Measurements from ENCODE around the gene ACO2.
"Not testable (repeated sequence)": the region's sequence is repeated elsewhere in the genome, so short reads cannot be mapped to it uniquely, and the experiment has no call there.

The ACO2 gene

DNA sequence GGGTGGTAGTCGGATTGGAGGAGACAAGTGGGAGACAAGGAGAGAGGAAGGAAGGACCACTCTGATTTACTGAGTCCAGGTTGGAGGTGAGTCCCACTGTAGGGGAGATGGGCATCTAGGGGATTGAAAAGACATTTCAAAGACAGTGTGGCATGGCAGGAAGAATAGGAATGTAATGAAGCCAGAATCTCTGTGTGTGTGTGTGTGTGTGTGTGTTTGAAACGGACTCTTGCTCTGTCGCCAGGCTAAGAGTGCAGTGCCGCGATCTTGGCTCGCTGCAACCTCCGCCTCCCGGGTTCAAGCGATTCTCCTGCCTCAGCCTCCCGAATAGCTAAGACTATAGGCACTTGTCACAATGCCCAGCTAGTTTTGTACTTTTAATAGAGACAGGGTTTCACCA is 87.6 kb downstream of the ACO2 start:
- Mint-ChIP-seq H3K27ac (no peak overlapping the region), H3K36me3 (no peaks in the 10 kb centered on the region), H3K9me3 (no peaks in the 10 kb centered on the region), H3K4me3 (no peak overlapping the region), H3K4me1 (no peaks in the 10 kb centered on the region), H3K27me3 (peaks cover 10% of the 10 kb centered on the region)

DNA sequence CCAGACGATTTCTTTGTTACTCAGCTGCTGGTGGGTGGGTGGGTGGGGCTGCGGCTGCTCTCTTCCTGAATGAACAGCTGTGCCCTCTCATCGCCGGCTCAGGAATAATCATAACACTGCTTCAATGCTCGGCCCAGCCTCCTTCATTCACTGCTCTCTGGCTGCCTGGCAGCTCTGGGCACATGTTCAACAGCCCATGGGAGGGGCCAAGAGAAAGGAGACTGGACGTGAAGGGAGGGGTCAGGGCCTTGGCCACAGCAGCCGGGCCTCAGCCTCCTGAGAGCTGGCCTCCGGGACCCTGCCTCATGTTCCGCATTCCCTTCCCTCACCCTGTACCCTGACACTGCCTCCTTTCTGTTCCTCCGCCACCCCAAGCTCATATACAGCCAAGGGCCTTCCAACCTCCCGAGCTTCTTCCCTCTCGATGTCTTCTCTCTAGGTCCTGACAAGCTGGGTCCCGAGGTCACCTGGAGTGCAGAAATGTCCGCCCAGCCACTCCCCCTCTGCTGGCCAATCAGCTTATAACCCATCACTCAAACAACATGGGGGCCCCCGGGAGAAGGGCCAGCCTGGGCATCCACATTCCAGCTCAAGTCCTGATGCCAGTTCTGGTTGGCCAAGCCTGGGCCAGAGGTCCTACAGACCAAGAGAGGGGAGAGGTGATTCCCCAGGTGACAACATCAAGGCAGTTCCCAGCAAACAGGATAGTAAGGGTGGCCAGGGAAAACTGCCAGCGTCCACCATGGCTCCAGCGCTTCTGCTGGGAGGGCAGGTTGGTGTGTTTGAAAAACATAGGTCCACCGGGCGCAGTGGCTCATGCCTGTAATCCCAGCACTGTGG is 88.7 kb downstream of the ACO2 start:
- Mint-ChIP-seq H3K27me3 (peaks cover 10% of the 10 kb centered on the region), H3K36me3 (no peaks in the 10 kb centered on the region), H3K4me3 (no peak overlapping the region), H3K4me1 (no peaks in the 10 kb centered on the region), H3K27ac (no peak overlapping the region), H3K9me3 (no peaks in the 10 kb centered on the region)

DNA sequence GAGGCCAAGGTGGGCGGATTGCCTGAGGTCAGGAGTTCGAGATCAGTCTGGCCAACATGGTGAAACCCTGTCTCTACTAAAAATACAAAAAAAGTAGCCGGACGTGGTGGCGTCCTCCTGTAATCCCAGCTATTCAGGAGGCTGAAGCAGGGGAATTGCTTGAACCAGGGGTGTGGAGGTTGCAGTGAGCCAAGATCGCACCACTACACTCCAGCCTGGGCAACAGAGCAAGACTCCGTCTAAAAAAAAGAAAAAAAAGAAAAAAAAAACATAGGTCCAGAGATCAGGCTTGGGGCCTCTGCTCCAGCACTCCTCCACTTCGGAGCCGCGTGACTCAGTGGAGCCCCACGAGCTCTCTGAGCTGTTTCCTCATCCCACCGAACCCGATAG is 89.3 kb downstream of the ACO2 start:
- not testable (repeated sequence) for H3K36me3 Mint-ChIP-seq, H3K27me3 Mint-ChIP-seq, H3K4me1 Mint-ChIP-seq, H3K4me3 Mint-ChIP-seq, H3K9me3 Mint-ChIP-seq, H3K27ac Mint-ChIP-seq

DNA sequence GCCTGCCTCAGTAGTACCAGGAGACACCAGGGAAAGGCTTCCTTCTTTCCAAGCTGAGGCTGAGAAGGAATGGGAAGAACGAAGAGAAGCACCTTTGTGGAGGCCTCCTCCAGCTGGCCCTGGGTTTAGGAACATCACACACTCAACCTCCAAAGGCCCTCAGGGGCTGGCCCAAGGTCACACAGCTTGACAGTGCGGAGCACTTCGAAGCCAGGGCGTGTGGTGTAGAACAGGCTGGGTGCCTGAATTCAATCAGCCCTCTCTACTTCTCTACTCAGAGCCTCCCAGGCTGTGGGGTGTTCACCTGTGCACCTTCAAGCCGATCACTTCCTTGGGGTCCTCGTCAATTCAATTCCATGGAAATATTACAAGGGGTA is 91.2 kb downstream of the ACO2 start:
- peaks cover 10% of the 10 kb centered on the region for H3K27me3 Mint-ChIP-seq
- no peak overlapping the region for H3K4me3 Mint-ChIP-seq
- H3K9me3 Mint-ChIP-seq = no peaks in the 10 kb centered on the region
- no peaks in the 10 kb centered on the region for H3K36me3 Mint-ChIP-seq
- H3K4me1 Mint-ChIP-seq = no peaks in the 10 kb centered on the region
- no peak overlapping the region for H3K27ac Mint-ChIP-seq

DNA sequence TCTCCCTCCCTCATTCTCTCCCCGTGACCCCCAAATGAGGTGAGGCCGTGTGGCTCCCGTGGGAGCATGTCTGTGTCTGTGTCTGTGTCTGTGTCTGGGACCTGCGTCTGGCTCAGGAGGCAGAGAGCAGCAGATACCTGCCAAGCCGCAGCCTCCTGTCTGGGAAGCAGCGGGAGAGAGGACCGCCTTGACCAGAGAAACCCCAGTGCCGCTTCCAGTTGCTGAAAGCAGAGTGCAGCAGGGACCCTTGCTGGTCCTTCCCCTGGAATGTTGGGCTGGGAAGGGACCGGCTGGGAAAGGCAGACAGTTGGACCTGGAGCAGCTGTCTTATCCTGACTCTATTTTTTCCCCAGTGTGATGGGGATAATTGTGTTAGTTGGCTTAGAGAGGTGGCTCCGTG is 92.4 kb downstream of the ACO2 start:
- peaks cover 10% of the 10 kb centered on the region for H3K27me3 Mint-ChIP-seq
- no peaks in the 10 kb centered on the region for H3K9me3 Mint-ChIP-seq
- no peaks in the 10 kb centered on the region for H3K4me1 Mint-ChIP-seq
- H3K4me3 Mint-ChIP-seq = no peak overlapping the region
- no peaks in the 10 kb centered on the region for H3K36me3 Mint-ChIP-seq
- H3K27ac Mint-ChIP-seq = no peak overlapping the region

DNA sequence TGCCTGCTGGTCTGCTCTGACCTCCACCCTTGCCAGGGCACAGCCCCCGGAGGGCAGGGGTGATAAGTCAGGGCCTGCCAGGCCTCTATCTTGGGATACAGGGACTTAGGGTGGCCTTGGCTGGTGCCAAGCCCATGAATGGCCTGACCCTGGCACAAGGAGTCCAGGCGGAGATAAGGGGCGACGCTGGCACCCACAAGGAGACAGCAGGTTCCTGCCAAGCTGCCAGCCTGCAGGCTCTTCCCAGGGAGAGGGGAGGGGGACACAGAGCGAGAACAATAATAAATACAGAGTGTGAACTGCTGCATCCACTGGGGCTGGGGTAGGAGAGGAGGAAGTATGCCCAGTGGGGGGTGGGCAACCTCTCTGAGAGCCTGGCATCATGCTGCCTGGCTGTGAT is 92.9 kb downstream of the ACO2 start:
- Mint-ChIP-seq H3K27ac (no peak overlapping the region), H3K9me3 (no peaks in the 10 kb centered on the region), H3K36me3 (no peaks in the 10 kb centered on the region), H3K27me3 (peaks cover 10% of the 10 kb centered on the region), H3K4me1 (no peaks in the 10 kb centered on the region), H3K4me3 (no peak overlapping the region)

DNA sequence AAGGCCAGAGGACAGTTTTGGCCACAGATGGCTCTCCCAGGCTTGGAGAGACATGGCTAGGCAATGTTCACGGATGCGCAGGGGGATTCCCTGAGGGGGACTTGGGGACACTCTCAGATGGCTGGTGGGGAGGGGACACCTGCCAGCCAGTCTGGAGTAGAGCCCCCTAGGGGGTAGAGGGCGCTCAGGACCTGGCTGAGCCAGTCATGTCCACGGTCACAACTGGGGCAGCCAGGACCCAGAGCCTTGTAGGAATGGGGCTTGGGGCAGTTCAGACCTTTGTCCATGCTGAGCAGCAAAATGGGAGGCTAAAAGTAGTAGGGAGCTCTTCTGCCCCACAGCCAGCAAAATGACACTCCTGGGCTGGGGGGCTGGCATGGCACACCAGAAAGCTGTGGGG is 93.5 kb downstream of the ACO2 start:
- Mint-ChIP-seq H3K4me3 (no peak overlapping the region), H3K4me1 (no peaks in the 10 kb centered on the region), H3K36me3 (no peaks in the 10 kb centered on the region), H3K27me3 (peaks cover 10% of the 10 kb centered on the region), H3K27ac (no peak overlapping the region), H3K9me3 (no peaks in the 10 kb centered on the region)

DNA sequence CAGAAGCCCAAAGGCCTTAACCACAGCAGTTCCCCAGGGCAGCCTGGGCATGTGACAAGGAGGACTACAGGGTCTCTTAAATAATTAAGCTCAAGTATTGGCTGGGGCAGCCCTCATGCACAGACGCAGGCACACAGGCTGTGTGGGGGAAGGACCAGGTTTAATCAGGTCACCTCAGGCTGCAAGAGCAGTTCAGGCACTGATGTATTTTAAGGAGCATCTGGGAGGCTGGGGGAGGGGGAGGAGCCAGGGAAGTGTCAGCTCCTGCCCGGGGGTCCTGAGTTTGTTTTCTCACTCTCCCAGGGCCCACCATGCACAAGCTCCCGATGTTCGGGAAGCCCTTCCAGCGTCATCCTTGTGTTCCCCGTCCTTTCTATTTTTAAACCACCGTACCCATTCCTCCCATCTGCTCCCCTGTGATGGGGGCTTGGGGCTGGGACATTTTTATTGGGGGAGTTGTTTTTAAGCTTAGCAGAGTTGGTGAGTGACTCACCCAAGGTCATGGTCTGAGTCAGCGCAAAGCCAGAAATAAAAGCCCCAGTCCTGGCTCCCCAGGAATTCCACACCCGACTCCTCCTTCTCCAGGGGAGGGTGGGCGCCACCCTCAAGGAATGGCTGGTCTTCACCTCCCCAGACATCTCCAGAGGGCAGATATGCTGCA is 94.3 kb downstream of the ACO2 start:
- Mint-ChIP-seq H3K4me1 (no peaks in the 10 kb centered on the region), H3K27me3 (peaks cover 7% of the 10 kb centered on the region), H3K36me3 (no peaks in the 10 kb centered on the region), H3K9me3 (no peaks in the 10 kb centered on the region), H3K4me3 (no peak overlapping the region), H3K27ac (no peak overlapping the region)

DNA sequence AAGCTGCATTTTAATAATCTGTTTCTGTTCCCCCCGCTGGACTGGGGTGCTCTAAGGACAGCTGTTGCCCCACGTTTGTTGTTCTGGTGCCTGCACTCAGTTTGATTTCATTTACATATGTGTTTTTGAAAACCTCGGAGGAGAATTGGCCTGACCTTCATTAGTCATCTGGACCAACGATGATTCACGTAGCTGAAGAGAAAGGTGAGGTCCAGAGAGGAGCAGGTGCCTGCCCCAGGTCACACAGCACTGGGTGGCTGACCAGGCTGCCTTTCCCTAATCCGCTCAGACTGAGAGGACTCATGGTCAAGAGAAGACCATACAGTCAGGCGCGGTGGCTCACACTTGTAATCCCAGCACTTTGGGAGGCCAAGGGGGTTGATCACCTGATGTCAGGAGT is 95.6 kb downstream of the ACO2 start:
- H3K27ac Mint-ChIP-seq = no peak overlapping the region
- H3K4me1 Mint-ChIP-seq = no peaks in the 10 kb centered on the region
- no peaks in the 10 kb centered on the region for H3K36me3 Mint-ChIP-seq
- H3K9me3 Mint-ChIP-seq = no peaks in the 10 kb centered on the region
- H3K4me3 Mint-ChIP-seq = no peak overlapping the region
- peaks cover 7% of the 10 kb centered on the region for H3K27me3 Mint-ChIP-seq

DNA sequence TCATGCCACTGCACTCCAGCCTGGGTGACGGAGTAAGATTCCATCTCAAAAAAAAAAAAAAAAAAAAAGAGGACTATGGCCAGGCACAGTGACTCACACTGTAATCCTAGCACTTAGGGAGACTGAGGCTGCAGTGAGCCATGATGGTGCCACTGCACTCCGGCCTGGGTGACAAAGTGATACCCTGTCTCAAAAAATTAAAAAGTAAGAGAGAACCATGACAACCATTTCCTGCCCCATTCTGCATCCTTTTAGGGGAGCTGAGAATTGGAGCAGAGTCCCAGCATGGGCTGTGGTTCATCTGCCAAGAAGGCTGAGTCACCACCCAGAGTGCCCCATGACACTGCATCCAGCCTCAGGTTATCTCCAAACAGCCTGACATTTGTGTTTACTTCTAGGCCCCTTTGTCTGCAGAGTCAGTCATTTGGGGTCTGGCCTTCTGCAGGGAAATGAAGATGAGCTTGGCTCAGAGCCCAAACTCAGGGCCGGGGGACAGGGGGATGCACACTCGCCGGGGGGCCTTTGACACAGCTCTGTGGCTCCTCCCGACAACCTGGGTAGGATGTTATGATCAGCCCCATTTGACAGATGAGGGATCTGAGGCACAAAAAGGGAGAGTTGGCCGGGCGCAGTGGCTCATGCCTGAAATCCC is 96.6 kb downstream of the ACO2 start:
- Mint-ChIP-seq H3K36me3 (no peaks in the 10 kb centered on the region), H3K27me3 (peaks cover 5% of the 10 kb centered on the region), H3K4me3 (no peak overlapping the region), H3K4me1 (no peaks in the 10 kb centered on the region), H3K9me3 (no peaks in the 10 kb centered on the region), H3K27ac (no peak overlapping the region)

DNA sequence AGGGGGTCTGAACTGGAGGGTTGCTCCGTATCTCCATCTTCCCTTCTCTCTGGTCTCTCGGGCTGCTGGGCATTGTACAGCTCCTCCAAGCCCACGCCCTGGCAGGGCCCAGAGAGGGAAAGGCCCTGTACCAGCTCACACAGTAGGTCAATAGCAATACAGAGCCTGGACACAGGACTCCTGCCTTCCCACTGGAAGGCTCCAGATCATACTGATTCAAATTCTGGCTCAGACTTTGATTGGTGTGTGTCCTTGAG is 98.5 kb downstream of the ACO2 start:
- no peak overlapping the region for H3K4me3 Mint-ChIP-seq
- no peaks in the 10 kb centered on the region for H3K36me3 Mint-ChIP-seq
- no peaks in the 10 kb centered on the region for H3K27me3 Mint-ChIP-seq
- H3K27ac Mint-ChIP-seq = no peak overlapping the region
- no peaks in the 10 kb centered on the region for H3K4me1 Mint-ChIP-seq
- no peaks in the 10 kb centered on the region for H3K9me3 Mint-ChIP-seq

DNA sequence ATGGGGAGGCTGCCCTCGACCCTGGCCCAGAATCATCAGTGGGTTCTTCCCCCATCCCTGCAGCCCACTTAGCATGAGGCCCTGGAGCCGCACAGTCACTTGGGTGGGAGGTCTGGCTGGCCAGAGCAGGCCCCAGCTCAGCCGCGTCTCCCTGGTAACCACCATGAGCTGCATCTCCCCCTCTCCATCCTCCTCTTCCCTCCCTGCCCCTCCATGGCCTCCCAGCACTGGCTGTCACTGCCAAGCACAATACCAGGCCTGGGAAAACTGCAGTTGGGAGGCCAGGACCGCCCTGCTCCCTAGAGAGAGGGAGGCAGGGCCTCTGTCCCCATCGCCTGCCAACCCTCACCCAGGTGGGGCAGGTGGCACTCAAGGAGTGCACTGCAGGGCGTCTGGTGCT is 99.9 kb downstream of the ACO2 start:
- no peaks in the 10 kb centered on the region for H3K27me3 Mint-ChIP-seq

DNA sequence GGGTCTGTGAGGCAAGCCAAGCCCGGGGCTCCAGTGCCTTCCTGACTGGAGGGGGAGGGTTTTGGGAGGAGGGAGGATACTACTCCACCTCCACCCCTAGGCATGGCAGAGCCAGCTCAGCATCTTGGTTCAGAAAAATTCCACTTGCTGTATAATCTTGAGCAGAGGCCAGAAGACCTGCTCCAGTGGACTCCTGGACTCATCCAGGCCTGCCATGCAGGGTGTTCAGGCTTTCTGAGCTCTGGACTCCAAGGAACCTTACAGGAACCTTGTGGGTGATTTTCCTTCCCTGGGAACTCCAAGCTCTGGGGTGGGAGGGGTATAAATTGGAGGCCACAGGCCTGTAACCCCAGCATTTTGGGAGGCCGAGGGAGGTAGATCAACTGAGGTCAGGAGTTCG is 101.3 kb downstream of the ACO2 start:
- no peak overlapping the region for H3K27ac Mint-ChIP-seq
- H3K27me3 Mint-ChIP-seq = no peaks in the 10 kb centered on the region
- H3K4me3 Mint-ChIP-seq = no peak overlapping the region
- no peaks in the 10 kb centered on the region for H3K9me3 Mint-ChIP-seq
- no peaks in the 10 kb centered on the region for H3K4me1 Mint-ChIP-seq
- H3K36me3 Mint-ChIP-seq = no peaks in the 10 kb centered on the region

More for the DNA sequence above, 99.9 kb downstream of the ACO2 start:
- no peaks in the 10 kb centered on the region for H3K4me1 Mint-ChIP-seq
- H3K36me3 Mint-ChIP-seq = no peaks in the 10 kb centered on the region
- no peak overlapping the region for H3K4me3 Mint-ChIP-seq
- H3K27ac Mint-ChIP-seq = no peak overlapping the region
- no peaks in the 10 kb centered on the region for H3K9me3 Mint-ChIP-seq

DNA sequence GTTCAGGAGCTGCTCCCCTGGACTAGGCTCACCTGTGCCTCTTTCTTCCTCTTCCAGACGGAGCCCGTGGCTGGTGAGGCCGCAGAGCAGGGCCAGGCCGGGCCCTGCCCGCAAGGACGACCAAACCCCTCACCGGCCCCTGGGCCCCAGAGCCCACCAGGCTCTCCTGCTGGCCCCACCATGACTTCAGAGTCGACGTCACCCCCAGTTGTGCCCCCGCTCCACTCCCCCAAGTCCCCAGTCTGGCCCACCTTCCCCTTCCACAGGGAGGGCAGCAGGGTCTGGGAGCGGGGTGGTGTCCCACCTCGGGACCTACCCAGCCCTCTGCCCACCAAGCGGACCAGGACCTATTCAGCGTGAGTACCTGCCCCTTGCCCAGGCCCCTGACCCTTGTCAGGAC is 102.9 kb downstream of the ACO2 start:
- H3K27ac Mint-ChIP-seq = no peak overlapping the region
- no peaks in the 10 kb centered on the region for H3K9me3 Mint-ChIP-seq
- no peaks in the 10 kb centered on the region for H3K36me3 Mint-ChIP-seq
- no peaks in the 10 kb centered on the region for H3K4me1 Mint-ChIP-seq
- H3K27me3 Mint-ChIP-seq = no peaks in the 10 kb centered on the region
- H3K4me3 Mint-ChIP-seq = no peak overlapping the region

DNA sequence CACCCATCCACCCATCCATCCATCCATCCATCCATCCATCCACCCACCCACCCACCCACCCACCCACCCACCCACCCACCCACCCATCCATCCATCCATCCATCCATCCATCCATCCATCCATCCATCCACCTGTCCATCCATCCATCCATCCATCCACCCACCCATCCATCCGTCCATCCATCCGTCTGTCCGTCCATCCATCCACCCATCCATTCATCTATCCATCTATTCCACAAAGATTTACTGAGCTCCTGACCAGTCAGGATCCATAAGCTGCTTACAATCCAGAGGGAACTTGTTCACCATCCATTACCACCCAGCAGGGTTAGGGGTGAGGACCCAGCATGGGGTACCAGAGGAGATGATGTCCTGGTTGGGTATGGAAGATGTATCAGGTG is 103.4 kb downstream of the ACO2 start:
- not testable (repeated sequence) for H3K27me3 Mint-ChIP-seq, H3K9me3 Mint-ChIP-seq, H3K36me3 Mint-ChIP-seq, H3K4me3 Mint-ChIP-seq, H3K4me1 Mint-ChIP-seq, H3K27ac Mint-ChIP-seq

DNA sequence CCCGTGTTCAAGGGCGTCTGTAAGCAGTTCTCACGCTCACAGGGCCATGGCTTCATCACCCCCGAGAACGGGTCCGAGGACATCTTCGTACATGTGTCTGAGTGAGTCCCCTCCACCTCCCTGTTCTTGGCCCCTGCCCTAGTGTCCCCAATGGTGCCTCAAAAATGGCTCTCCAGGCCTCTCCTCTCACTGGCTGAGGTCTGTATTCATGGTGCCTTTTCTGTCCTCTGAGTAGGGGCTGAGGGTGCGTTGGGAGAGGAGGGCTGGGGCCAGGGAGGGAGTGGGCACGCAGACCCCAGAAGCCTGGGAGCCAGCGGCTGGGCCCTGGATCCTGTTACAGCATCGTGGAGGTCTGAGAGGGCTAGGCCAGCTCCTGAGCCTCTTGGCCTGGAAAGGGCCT is 104.8 kb downstream of the ACO2 start:
- Mint-ChIP-seq H3K36me3 (peaks cover 3% of the 10 kb centered on the region), H3K27me3 (no peaks in the 10 kb centered on the region), H3K9me3 (no peaks in the 10 kb centered on the region), H3K4me1 (no peaks in the 10 kb centered on the region), H3K27ac (no peak overlapping the region), H3K4me3 (no peak overlapping the region)
